ENCODE results near the gene PDGFA. TPM values are rescaled to one million over a fixed set of nuclear protein-coding genes. Genes with fewer than 3 reads are reported as not detected.

The PDGFA gene
- total and polyA plus RNA-seq, 2 experiments from 2014 or later = 35.6 to 43.1 TPM

- TF ChIP-seq ZNF462 (CRISPR knock-in tag; IDR thresholded peaks at IDR 0.05) (no peak), REST (IDR thresholded peaks at IDR 0.05; ENCODE audit: unreplicated experiment) (no peak), ZNF331 (CRISPR knock-in tag; IDR thresholded peaks at IDR 0.05; ENCODE audit: low read depth) (no peak), CREB1 (CRISPR knock-in tag; IDR thresholded peaks at IDR 0.05; ENCODE audit: low read depth) (no peak), EZH2phosphoT487 (IDR thresholded peaks at IDR 0.05; ENCODE audit: unreplicated experiment) (no peak), STAT1 (IDR thresholded peaks at IDR 0.05; ENCODE audit: unreplicated experiment) (no peak)
Measured at GRCh38 chr7:550881-551614, 31.4 kb upstream of the PDGFA start (continued).

All from GM23338 (cell line).